ENCODE results near the gene MRPS6.

- no peak for TF ChIP-seq CTCF (IDR thresholded peaks at IDR 0.05)
- no peak for TF ChIP-seq TCF7L2 (IDR thresholded peaks at IDR 0.05; ENCODE audit: low read depth, low read length)
- no peak for TF ChIP-seq REST (IDR thresholded peaks at IDR 0.05; ENCODE audit: insufficient read depth in 1 of 2, low read depth in 2 of 2, low read length in 1 of 2)
Observed at GRCh38 chr21:34132202-34132601, 58.8 kb downstream of the MRPS6 start.
